ENCODE results near the gene PACRG. TPM values are rescaled to one million over a fixed set of nuclear protein-coding genes. Genes with fewer than 3 reads are reported as not detected.
A peak's percentile ranks its signal among the peaks of the same experiment; 100 is the strongest.

PACRG gene
- total and polyA plus RNA-seq, 9 donors = 1.2 to 2.7 (median 1.9) TPM

GRCh38 chr6:162951164-162951743 lies 223.5 kb downstream of the PACRG start:
- WGBS (ENCODE audit: insufficient coverage) = 100% methylated on average over 1 of the region's 4 CpGs
- Histone ChIP-seq H3K36me3 (ENCODE audit: control insufficient read depth, insufficient read depth, low read length) (no peaks in the 10 kb centered on the region), H3K27me3 (ENCODE audit: control insufficient read depth, insufficient read depth, low read length) (no peaks in the 10 kb centered on the region)

GRCh38 chr6:162952423-162952822 lies 224.6 kb downstream of the PACRG start:
- WGBS (ENCODE audit: insufficient coverage) = no CpG with 5 or more reads among the region's 4 CpGs

More at GRCh38 chr6:162951164-162951743, 223.5 kb downstream of the PACRG start:
- no peak overlapping the region for H3K4me3 ChIP-seq (ENCODE audit: low read length)
- H3K27ac ChIP-seq (ENCODE audit: low read length) = no peak overlapping the region
- no peaks in the 10 kb centered on the region for H3K4me1 ChIP-seq (ENCODE audit: control insufficient read depth, insufficient read depth, low read length)
- no peak for DNase-seq
- no peaks in the 10 kb centered on the region for H3K9me3 ChIP-seq (replicated peaks; ENCODE audit: control insufficient read depth, low read depth, low read length)

GRCh38 chr6:162957062-162957461 lies 229.3 kb downstream of the PACRG start:
- 60% methylated on average over 2 of the region's 3 CpGs for WGBS (ENCODE audit: insufficient coverage)
- H3K36me3 ChIP-seq (ENCODE audit: control insufficient read depth, insufficient read depth, low read length) = no peaks in the 10 kb centered on the region
- no peaks in the 10 kb centered on the region for H3K27me3 ChIP-seq (ENCODE audit: control insufficient read depth, insufficient read depth, low read length)
- H3K4me1 ChIP-seq (ENCODE audit: control insufficient read depth, insufficient read depth, low read length) = no peaks in the 10 kb centered on the region
- no peak for DNase-seq
- no peak overlapping the region for H3K4me3 ChIP-seq (ENCODE audit: low read length)
- H3K9me3 ChIP-seq (replicated peaks; ENCODE audit: control insufficient read depth, low read depth, low read length) = no peaks in the 10 kb centered on the region
- H3K27ac ChIP-seq (ENCODE audit: low read length) = no peak overlapping the region

More at GRCh38 chr6:162952423-162952822, 224.6 kb downstream of the PACRG start:
- Histone ChIP-seq H3K4me3 (ENCODE audit: low read length) (no peak overlapping the region), H3K27me3 (ENCODE audit: control insufficient read depth, insufficient read depth, low read length) (no peaks in the 10 kb centered on the region), H3K36me3 (ENCODE audit: control insufficient read depth, insufficient read depth, low read length) (no peaks in the 10 kb centered on the region), H3K4me1 (ENCODE audit: control insufficient read depth, insufficient read depth, low read length) (no peaks in the 10 kb centered on the region), H3K27ac (ENCODE audit: low read length) (no peak overlapping the region), H3K9me3 (replicated peaks; ENCODE audit: control insufficient read depth, low read depth, low read length) (no peaks in the 10 kb centered on the region)
- no peak for DNase-seq

- WGBS (ENCODE audit: insufficient coverage) = 67% methylated on average over 1 of the region's 3 CpGs
- H3K27me3 ChIP-seq (ENCODE audit: control insufficient read depth, insufficient read depth, low read length) = no peaks in the 10 kb centered on the region
- DNase-seq = peak; percentile 76
- H3K9me3 ChIP-seq (replicated peaks; ENCODE audit: control insufficient read depth, low read depth, low read length) = no peaks in the 10 kb centered on the region
- peaks cover 7% of the 10 kb centered on the region for H3K4me1 ChIP-seq (ENCODE audit: control insufficient read depth, insufficient read depth, low read length)
- H3K4me3 ChIP-seq (ENCODE audit: low read length) = no peak overlapping the region
- H3K27ac ChIP-seq (ENCODE audit: low read length) = peak overlapping the region; percentile 9
- H3K36me3 ChIP-seq (ENCODE audit: control insufficient read depth, insufficient read depth, low read length) = no peaks in the 10 kb centered on the region
These were observed 233.1 kb downstream of the PACRG start for GRCh38 chr6:162960679-162961457.

GRCh38 chr6:162962093-162962492 lies 234.3 kb downstream of the PACRG start:
- Histone ChIP-seq H3K4me1 (ENCODE audit: control insufficient read depth, insufficient read depth, low read length) (peaks cover 7% of the 10 kb centered on the region), H3K9me3 (replicated peaks; ENCODE audit: control insufficient read depth, low read depth, low read length) (no peaks in the 10 kb centered on the region), H3K36me3 (ENCODE audit: control insufficient read depth, insufficient read depth, low read length) (no peaks in the 10 kb centered on the region), H3K4me3 (ENCODE audit: low read length) (no peak overlapping the region), H3K27me3 (ENCODE audit: control insufficient read depth, insufficient read depth, low read length) (no peaks in the 10 kb centered on the region), H3K27ac (ENCODE audit: low read length) (no peak overlapping the region)
- no peak for DNase-seq

- Histone ChIP-seq H3K27ac (ENCODE audit: low read length) (peak overlapping the region; percentile 83), H3K27me3 (ENCODE audit: control insufficient read depth, insufficient read depth, low read length) (no peaks in the 10 kb centered on the region), H3K4me1 (ENCODE audit: control insufficient read depth, insufficient read depth, low read length) (peaks cover 7% of the 10 kb centered on the region), H3K9me3 (replicated peaks; ENCODE audit: control insufficient read depth, low read depth, low read length) (no peaks in the 10 kb centered on the region), H3K4me3 (ENCODE audit: low read length) (no peak overlapping the region), H3K36me3 (ENCODE audit: control insufficient read depth, insufficient read depth, low read length) (no peaks in the 10 kb centered on the region)
- no CpG with 5 or more reads among the region's 1 CpG for WGBS (ENCODE audit: insufficient coverage)
- no peak for DNase-seq
These were observed 236.1 kb downstream of the PACRG start for GRCh38 chr6:162963861-162964260.

GRCh38 chr6:162964488-162965140 lies 236.8 kb downstream of the PACRG start:
- Histone ChIP-seq H3K27me3 (ENCODE audit: control insufficient read depth, insufficient read depth, low read length) (no peaks in the 10 kb centered on the region), H3K4me3 (ENCODE audit: low read length) (no peak overlapping the region), H3K9me3 (replicated peaks; ENCODE audit: control insufficient read depth, low read depth, low read length) (no peaks in the 10 kb centered on the region), H3K27ac (ENCODE audit: low read length) (peak overlapping the region; percentile 83), H3K4me1 (ENCODE audit: control insufficient read depth, insufficient read depth, low read length) (peaks cover 7% of the 10 kb centered on the region), H3K36me3 (ENCODE audit: control insufficient read depth, insufficient read depth, low read length) (no peaks in the 10 kb centered on the region)
- WGBS (ENCODE audit: insufficient coverage) = 43% methylated on average over 4 of the region's 6 CpGs
- DNase-seq = peak; percentile 98

GRCh38 chr6:162965366-162965765 lies 237.6 kb downstream of the PACRG start:
- no CpG with 5 or more reads among the region's 1 CpG for WGBS (ENCODE audit: insufficient coverage)
- no peaks in the 10 kb centered on the region for H3K36me3 ChIP-seq (ENCODE audit: control insufficient read depth, insufficient read depth, low read length)
- DNase-seq = no peak
- H3K4me3 ChIP-seq (ENCODE audit: low read length) = no peak overlapping the region
- H3K27me3 ChIP-seq (ENCODE audit: control insufficient read depth, insufficient read depth, low read length) = no peaks in the 10 kb centered on the region
- peak overlapping the region; percentile 83 for H3K27ac ChIP-seq (ENCODE audit: low read length)
- peaks cover 7% of the 10 kb centered on the region for H3K4me1 ChIP-seq (ENCODE audit: control insufficient read depth, insufficient read depth, low read length)
- H3K9me3 ChIP-seq (replicated peaks; ENCODE audit: control insufficient read depth, low read depth, low read length) = no peaks in the 10 kb centered on the region

- DNase-seq = peak; percentile 10
- H3K27ac ChIP-seq (ENCODE audit: low read length) = no peak overlapping the region
- H3K9me3 ChIP-seq (replicated peaks; ENCODE audit: control insufficient read depth, low read depth, low read length) = no peaks in the 10 kb centered on the region
- no peaks in the 10 kb centered on the region for H3K27me3 ChIP-seq (ENCODE audit: control insufficient read depth, insufficient read depth, low read length)
- H3K4me3 ChIP-seq (ENCODE audit: low read length) = no peak overlapping the region
- 26% methylated on average over 7 of the region's 10 CpGs for WGBS (ENCODE audit: insufficient coverage)
- peaks cover 2% of the 10 kb centered on the region for H3K4me1 ChIP-seq (ENCODE audit: control insufficient read depth, insufficient read depth, low read length)
- H3K36me3 ChIP-seq (ENCODE audit: control insufficient read depth, insufficient read depth, low read length) = no peaks in the 10 kb centered on the region
These were observed 242.5 kb downstream of the PACRG start for GRCh38 chr6:162970246-162970645.

- Histone ChIP-seq H3K27me3 (ENCODE audit: control insufficient read depth, insufficient read depth, low read length) (no peaks in the 10 kb centered on the region), H3K27ac (ENCODE audit: low read length) (no peak overlapping the region), H3K36me3 (ENCODE audit: control insufficient read depth, insufficient read depth, low read length) (no peaks in the 10 kb centered on the region), H3K9me3 (replicated peaks; ENCODE audit: control insufficient read depth, low read depth, low read length) (no peaks in the 10 kb centered on the region), H3K4me1 (ENCODE audit: control insufficient read depth, insufficient read depth, low read length) (peaks cover 2% of the 10 kb centered on the region), H3K4me3 (ENCODE audit: low read length) (no peak overlapping the region)
- no peak for DNase-seq
- 90% methylated on average over 2 of the region's 7 CpGs for WGBS (ENCODE audit: insufficient coverage)
These were observed 243.6 kb downstream of the PACRG start for GRCh38 chr6:162971356-162971755.

Data from muscle of leg (tissue), 11 donors.